HG02571 (cell line): Measurements from ENCODE around the gene C3orf70.

Experiments used
- ATAC-seq: cut with Tn5 transposase; IDR thresholded peaks from one replicate; pipeline ENCODE4 v1.9.1; 2021; ENCODE audit warnings: mild to moderate bottlenecking, moderate library complexity; ENCODE audit not compliant: unreplicated experiment

Gene C3orf70

DNA sequence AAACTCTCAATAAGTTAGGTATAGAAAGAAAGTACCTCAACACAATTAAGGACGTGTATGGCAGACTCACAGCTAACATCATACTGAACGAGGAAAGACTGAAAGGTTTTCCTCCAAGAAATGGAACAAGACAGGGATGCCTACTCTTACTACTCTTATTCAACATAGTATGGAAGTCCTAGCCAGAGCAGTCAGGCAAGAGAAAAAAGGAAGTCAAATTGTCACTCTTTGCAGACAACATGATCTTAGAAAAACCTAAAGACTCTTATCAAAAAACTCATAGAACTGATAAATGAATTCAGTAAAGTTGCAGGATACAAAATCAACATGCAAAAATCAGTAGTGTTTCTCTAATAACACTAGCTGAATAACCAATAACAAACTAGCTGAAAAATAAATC is 96.0 kb downstream of the C3orf70 start:
- no peak for ATAC-seq

DNA sequence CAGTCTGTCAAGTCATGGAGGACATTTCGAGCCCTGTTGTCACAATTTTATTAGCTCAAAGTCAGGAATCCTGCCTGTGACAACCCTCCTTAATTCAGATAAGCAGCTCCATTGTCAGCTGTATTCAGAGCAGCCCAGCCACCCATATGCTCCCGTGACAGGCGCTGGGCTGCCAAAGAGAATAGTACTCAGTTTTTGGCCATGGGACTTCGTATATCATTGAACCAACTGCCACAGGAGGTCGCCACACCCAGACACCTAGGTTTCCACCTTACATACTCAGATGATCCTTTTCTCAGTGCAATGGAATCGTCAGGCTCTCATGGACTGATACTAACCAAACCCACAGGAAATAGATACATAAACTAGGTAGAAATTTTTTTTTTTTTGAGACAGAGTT is 100.2 kb downstream of the C3orf70 start:
- no peak for ATAC-seq

DNA sequence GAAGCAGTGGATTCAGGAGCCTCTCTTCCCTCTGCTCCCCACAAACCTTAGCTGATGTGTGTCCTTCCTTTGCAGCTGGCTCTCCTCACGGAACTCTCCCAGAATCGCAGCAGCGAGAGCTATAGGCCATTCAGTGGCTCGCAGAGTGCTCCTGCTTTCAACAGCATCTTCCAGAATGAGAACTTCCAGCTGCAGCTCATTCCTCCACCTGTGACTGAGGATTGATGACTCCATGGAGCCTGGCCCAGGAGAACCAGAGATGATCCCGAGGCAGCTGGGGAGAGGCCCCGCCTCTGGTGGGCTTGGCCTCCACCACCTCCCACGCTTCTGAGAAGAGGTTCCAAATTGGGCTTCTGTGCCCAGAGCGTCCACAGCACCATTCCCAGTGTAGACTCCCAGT is 101.1 kb downstream of the C3orf70 start:
- no peak for ATAC-seq

- no peak for ATAC-seq
These were observed 103.2 kb downstream of the C3orf70 start for GRCh38 chr3:185049710-185050109.

DNA sequence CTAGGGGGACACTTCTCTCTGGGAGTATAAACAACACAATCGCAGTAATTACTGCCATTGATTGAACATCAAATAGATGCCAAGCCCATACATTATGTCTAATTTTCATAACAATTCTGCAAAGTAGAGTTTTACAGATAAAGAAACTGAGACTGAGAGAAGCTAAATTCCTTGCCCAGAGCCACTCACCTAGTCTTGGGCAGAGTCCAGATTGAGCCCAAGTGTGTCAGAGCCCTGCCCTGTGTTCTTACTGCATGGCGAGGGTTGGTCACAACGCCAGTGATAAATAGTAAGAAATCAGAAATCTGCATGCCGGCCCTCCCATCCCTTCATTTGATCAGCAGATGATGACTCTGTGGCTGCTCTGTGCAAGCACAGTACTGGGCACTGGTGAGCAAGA is 106.3 kb downstream of the C3orf70 start:
- no peak for ATAC-seq

- ATAC-seq, result no peak
These were observed 106.7 kb downstream of the C3orf70 start for GRCh38 chr3:185046164-185046515.

DNA sequence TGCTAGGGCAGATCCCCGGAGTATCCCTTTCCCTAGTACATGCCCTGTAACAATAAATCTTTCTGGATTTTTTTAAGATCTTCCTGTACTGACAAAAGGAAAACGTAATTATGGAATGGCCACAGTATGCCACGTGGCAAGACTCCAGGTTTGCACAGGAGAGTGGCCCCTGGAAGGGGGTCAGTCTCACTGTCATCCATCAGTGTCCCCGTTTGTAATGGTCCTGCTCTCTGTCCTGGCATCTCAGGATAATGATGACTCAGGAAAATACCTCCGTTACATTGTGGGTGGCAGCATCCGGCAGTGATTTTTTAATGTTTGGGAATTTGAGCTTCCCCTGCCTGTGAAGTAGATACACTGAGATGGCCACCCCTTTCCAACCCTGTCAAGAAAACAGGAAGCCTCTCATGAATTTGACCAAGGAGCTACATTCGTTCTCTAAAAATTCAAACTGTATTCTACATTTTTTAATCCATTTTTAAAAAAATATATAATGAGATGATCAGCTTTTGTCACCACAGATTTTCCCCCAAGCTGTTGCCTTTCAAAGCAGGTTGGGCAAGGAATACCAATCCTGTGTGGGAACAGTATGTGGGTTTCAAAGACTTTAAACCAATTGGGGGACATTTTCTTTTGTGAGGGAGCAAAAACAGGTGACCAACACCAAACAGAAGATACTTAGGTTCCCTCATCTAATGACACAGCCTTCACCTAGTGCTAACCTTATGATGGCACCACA is 110.4 kb downstream of the C3orf70 start:
- no peak for ATAC-seq

DNA sequence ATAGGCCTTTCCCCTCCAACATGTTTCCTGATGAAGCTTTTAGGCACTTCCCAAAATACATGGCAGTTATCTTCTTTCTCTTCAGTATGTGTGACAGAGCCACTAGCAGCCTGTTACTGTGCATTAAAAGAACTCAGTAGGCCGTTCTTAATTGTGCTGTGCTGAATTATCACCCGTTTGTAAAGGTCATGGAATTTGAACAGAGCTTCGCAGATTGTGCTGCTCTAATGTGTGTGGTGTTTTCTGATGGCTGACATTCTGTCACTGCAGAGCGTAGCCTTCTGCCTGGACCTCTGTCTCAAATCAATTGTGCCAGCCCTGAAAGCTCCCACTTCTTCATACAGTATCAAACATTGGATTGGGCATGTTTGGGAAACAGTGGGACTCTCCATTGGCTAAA is 111.3 kb downstream of the C3orf70 start:
- no peak for ATAC-seq

GRCh38 chr3:185040425-185040824 is 112.4 kb downstream of the C3orf70 start:
- no peak for ATAC-seq

DNA sequence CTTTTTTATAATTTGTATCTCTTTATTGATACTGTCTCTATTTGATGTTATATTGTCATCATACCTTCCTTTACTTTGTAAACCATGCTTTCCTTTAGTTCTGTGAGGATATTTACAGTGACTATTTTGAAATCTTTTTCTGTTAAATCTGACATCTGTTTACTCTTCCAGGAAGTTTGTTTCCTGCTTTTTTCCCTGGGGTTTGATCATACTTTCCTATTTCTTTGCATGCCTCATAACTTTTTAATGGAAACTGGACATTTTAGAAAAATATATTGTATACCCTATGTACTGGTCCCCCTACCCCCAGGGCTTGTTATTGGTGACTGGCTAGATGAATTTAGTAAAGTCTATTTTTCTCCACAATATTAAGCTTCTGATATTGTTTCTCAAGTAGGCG is 115.1 kb downstream of the C3orf70 start:
- ATAC-seq, result no peak

GRCh38 chr3:185030951-185031350 is 121.9 kb downstream of the C3orf70 start:
- no peak for ATAC-seq

- no peak for ATAC-seq
These were observed 122.5 kb downstream of the C3orf70 start for GRCh38 chr3:185030399-185030798.

- ATAC-seq, result no peak
These were observed 123.8 kb downstream of the C3orf70 start for GRCh38 chr3:185029086-185029485.

DNA sequence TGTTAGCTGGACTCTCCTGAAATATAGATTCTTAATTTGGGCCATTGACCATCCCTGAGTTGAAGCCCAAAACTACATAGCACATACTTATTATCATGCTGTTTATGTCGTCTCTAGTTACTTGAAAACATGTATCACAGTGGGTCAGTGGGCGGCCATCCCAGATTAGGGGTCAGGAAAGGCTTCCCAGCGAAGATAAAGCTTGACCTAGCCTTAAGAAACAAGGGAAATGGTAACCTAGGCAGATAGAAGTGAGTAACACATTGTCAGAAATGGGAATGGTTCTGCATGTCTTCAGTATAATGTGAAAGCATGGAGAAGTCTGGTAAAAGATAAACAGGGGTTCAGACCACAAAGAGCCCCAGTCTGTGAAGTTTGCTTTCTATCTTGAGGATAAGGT is 124.7 kb downstream of the C3orf70 start:
- ATAC-seq, result no peak
